ENCODE results near the gene TRERF1.

TRERF1 gene

DNA sequence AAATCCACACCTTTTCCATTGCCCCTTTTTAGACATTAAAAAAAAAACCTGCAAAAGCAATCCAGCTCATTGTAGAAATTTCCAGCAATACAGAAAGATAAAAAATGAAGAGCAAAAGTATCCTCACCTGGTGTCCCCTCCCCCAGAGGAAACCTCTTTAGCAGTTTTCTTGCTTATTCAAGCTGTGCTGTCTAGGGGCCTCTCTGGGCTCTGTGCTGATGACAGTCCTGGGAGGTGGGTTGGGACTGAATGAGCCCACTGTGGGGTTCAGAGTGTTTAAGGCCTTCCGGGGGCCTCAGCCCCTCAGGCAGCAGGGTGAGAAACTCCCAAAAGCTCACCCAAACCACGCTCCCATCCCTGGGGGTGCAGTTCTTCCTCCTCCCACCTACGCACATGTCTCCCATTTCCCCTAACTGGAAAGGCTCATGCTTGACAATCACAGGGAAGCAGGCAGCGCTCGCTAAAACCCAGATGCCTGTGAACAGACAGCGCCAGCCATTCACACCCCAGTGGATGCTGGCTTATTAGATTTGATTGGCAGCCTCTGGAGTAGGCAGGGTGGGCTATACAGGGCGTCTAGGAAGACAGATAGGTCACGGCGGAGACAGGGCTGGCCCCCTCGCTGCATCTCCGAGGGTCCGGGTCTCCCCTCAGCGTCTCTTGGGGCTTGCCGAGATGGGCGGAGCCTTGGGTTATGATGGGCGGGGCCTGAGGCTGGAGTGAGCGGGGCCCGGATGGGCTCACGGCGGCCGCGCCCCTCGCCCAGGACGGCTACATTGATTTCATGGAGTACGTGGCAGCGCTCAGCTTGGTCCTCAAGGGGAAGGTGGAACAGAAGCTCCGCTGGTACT lies 274.0 kb downstream of the TRERF1 start:
- no peak for DNase-seq
- in situ Hi-C loops (cut with HindIII; ENCODE audit: low pct_ligation_motif_present, low pct_unique_long_range_greater_than_20kb, low sequenced_read_pairs): no loop called here

DNA sequence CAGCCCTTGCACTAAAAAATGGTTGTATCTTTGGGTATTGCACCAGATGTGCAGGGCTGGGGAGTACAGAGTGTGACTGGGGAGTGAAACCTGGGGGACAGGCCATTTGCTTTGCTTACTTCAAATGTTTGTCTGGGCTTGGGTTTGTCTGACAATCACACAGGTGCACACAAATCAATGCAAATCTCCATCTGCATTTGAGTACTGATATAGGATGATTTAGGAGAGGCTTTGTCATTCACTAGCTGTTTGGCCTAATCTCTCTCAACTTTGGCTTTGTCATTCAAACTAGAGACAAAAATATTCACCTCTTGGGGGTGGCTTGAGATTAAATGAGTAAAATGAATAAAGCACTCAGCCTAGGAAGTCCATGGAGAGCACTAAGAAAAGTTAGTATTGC lies 274.7 kb downstream of the TRERF1 start:
- in situ Hi-C loops (cut with HindIII; ENCODE audit: low pct_ligation_motif_present, low pct_unique_long_range_greater_than_20kb, low sequenced_read_pairs): no loop called here
- DNase-seq: no peak

DNA sequence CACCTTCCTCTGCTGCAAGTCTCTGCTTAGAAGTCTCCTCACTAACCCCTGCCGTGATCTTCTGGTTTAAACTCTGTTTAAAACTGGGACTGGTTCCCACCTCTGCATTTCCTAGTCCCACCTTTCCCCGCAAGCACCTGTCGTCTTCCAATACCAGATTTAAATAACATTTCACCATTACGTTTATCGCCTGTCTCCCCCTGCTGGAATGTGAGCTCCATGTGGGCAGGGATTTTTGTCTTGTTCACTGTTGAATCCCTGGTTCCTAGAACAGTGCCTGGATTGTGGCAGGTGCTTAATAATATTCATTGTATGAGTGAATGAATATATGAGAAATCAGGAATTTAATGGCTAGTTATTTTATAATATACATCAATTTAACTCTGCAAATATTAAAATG lies 275.9 kb downstream of the TRERF1 start:
- DNase-seq: no peak
- in situ Hi-C loops (cut with HindIII; ENCODE audit: low pct_ligation_motif_present, low pct_unique_long_range_greater_than_20kb, low sequenced_read_pairs): no loop called here
